PC-9 (cell line): ENCODE data around the gene SLC35G6. TPM values are rescaled to one million over a fixed set of nuclear protein-coding genes. Genes with fewer than 3 reads are reported as not detected.

Source experiments
- BruUV-seq: library from RNA; stranded (reverse); fragments of 400-500 nt; replicated peaks from 2 replicates; lab custom pipeline; 2021; lab: Mats Ljungman, UMichigan
- CTCF ChIA-PET: fragments of 300-600 bp; sonication (Branson Sonifier 250); formaldehyde crosslinking; loops from one replicate; lab custom pipeline; 2022; ENCODE audit warnings: antibody characterized with exemption; lab: Charles Lee
- POLR2A ChIA-PET: fragments of 300-600 bp; sonication (Branson Sonifier 250); formaldehyde crosslinking; loops from one replicate; lab custom pipeline; 2022; ENCODE audit warnings: antibody characterized with exemption; ENCODE audit not compliant: unreplicated experiment; lab: Charles Lee
- DNase-seq, 2 experiments: peaks; one replicate each; pipeline versions ENCODE4 v3.0.0 to v3.0.0-alpha.2; 2015 to 2022; ENCODE audit warnings: mixed read lengths in 1 of 2
- H2AFZ ChIP-seq: fragments of 200-600 bp; sonication (generic); 2 replicates; pipeline ENCODE4 v1.8.1; 2017; ENCODE audit warnings: antibody characterized with exemption
- H3F3A ChIP-seq: fragments of 200-600 bp; sonication (generic); 2 replicates; pipeline ENCODE4 v1.8.1; 2017; ENCODE audit warnings: antibody characterized with exemption, mild to moderate bottlenecking, low read depth; ENCODE audit not compliant: insufficient read depth
- H3K27ac ChIP-seq: fragments of 200-600 bp; sonication (generic); 2 replicates; pipeline ENCODE4 v1.6.1; 2016; ENCODE audit warnings: mixed run types
- H3K27me3 ChIP-seq: fragments of 200-600 bp; sonication (generic); 2 replicates; pipeline ENCODE4 v1.6.1; 2016; ENCODE audit warnings: low read depth, mixed run types; ENCODE audit not compliant: insufficient read depth
- H3K36me3 ChIP-seq: fragments of 200-600 bp; sonication (generic); 2 replicates; pipeline ENCODE4 v1.6.1; 2016; ENCODE audit warnings: low read depth, mixed run types
- H3K4me1 ChIP-seq: fragments of 200-600 bp; sonication (generic); replicated peaks from 2 replicates; pipeline ENCODE4 v1.6.1; 2016; ENCODE audit warnings: mixed run types; ENCODE audit not compliant: insufficient read depth
- H3K4me2 ChIP-seq: fragments of 200-600 bp; sonication (generic); 2 replicates; pipeline ENCODE4 v1.6.1; 2017; ENCODE audit warnings: mixed run types
- H3K4me3 ChIP-seq: fragments of 200-600 bp; sonication (generic); 2 replicates; pipeline ENCODE4 v1.6.1; 2016; ENCODE audit warnings: mixed run types
- H3K79me2 ChIP-seq: fragments of 200-600 bp; sonication (generic); 2 replicates; pipeline ENCODE4 v1.6.1; 2017; ENCODE audit warnings: low read depth, mixed run types
- H3K9me2 ChIP-seq: fragments of 200-600 bp; sonication (generic); 2 replicates; pipeline ENCODE4 v1.8.1; 2017; ENCODE audit warnings: mild to moderate bottlenecking; ENCODE audit not compliant: insufficient read depth
- H3K9me3 ChIP-seq: fragments of 200-600 bp; sonication (generic); 2 replicates; pipeline ENCODE4 v1.8.1; 2016; ENCODE audit warnings: low read depth; ENCODE audit not compliant: insufficient read depth
- H4K20me1 ChIP-seq: fragments of 200-600 bp; sonication (generic); 2 replicates; pipeline ENCODE4 v1.8.1; 2017; ENCODE audit not compliant: insufficient read depth
- CTCF ChIP-seq: fragments of 200-600 bp; sonication (generic); conservative IDR thresholded peaks from 2 replicates; pipeline ENCODE4 v1.6.1; 2017; ENCODE audit warnings: mixed run types, antibody characterized with exemption, mild to moderate bottlenecking, moderate library complexity
- EZH2 ChIP-seq: fragments of 200-600 bp; sonication (generic); IDR thresholded peaks from 2 replicates; pipeline ENCODE4 v1.8.0; 2017; ENCODE audit warnings: antibody characterized with exemption, low read depth
- intact Hi-C: fragments of 100-400 bp; cut with micrococcal nuclease; formaldehyde crosslinking; loops from one replicate; pipeline ENCODE4 v1.10.0; 2022; ENCODE audit not compliant: unreplicated experiment
- total RNA-seq: library from RNA; stranded (reverse); gene quantifications from 2 replicates; pipeline ENCODE4 v1.2.3, GENCODE V29; 2021

SLC35G6 gene
- total RNA-seq, 1 experiment from 2014 or later, result not detected

GRCh38 chr17:7512105-7512504, 30.9 kb downstream of the SLC35G6 start:
- H3K79me2 ChIP-seq, result no peaks in the 10 kb centered on the region
- no TSS peak for BruUV-seq
- no peak overlapping the region for H3K27ac ChIP-seq
- H3K4me1 ChIP-seq, result no peaks in the 10 kb centered on the region
- intact Hi-C loops, result loop anchor here (5.0 kb wide), 1 partner anchor 175 kb away; the partner anchor contains the start of genes TP53 and WRAP53
- no peaks in the 10 kb centered on the region for H3K9me3 ChIP-seq
- no peak overlapping the region for H3K4me2 ChIP-seq
- CTCF ChIA-PET, result no interaction called here
- no peaks in the 10 kb centered on the region for H3K9me2 ChIP-seq
- H2AFZ ChIP-seq, result no peak overlapping the region
- no peak overlapping the region for H3K4me3 ChIP-seq
- TF ChIP-seq EZH2 (no peak), CTCF (no peak)
- DNase-seq, result no peak
- POLR2A ChIA-PET, result no interaction called here
- no peaks in the 10 kb centered on the region for H4K20me1 ChIP-seq
- H3F3A ChIP-seq, result peaks cover 7% of the 10 kb centered on the region; the same call in 1 of the 2 replicates
- H3K36me3 ChIP-seq, result no peaks in the 10 kb centered on the region
- no peaks in the 10 kb centered on the region for H3K27me3 ChIP-seq

GRCh38 chr17:7512824-7513540, 31.7 kb downstream of the SLC35G6 start:
- Histone ChIP-seq H3F3A (peaks cover 7% of the 10 kb centered on the region; the same call in 1 of the 2 replicates), H3K36me3 (no peaks in the 10 kb centered on the region), H2AFZ (no peak overlapping the region), H3K27me3 (no peaks in the 10 kb centered on the region), H3K27ac (no peak overlapping the region), H4K20me1 (no peaks in the 10 kb centered on the region), H3K4me2 (no peak overlapping the region), H3K9me3 (no peaks in the 10 kb centered on the region), H3K79me2 (no peaks in the 10 kb centered on the region), H3K4me1 (no peaks in the 10 kb centered on the region), H3K9me2 (no peaks in the 10 kb centered on the region), H3K4me3 (no peak overlapping the region)
- DNase-seq, result no peak
- intact Hi-C loops, result loop anchor here (5.0 kb wide), 1 partner anchor 174 kb away; the partner anchor contains the start of genes TP53 and WRAP53
- no peak for TF ChIP-seq CTCF
- no peak for TF ChIP-seq EZH2
- BruUV-seq, result no TSS peak
- POLR2A ChIA-PET, result interaction anchor here (0.5 to 0.6 kb wide), 2 partner anchors 28 to 102 kb away, joined by 3 to 15 read pairs; partner anchors contain the start of gene FXR2
- CTCF ChIA-PET, result interaction anchor here (0.6 kb wide), 2 partner anchors 76 to 267 kb away, joined by 3 to 5 read pairs; no protein-coding TSS in a partner anchor

GRCh38 chr17:7513850-7514419, 32.7 kb downstream of the SLC35G6 start:
- Histone ChIP-seq H4K20me1 (no peaks in the 10 kb centered on the region), H3F3A (peaks cover 7% of the 10 kb centered on the region; the same call in 1 of the 2 replicates), H3K9me2 (no peaks in the 10 kb centered on the region), H3K27ac (no peak overlapping the region), H3K36me3 (no peaks in the 10 kb centered on the region), H3K27me3 (no peaks in the 10 kb centered on the region), H2AFZ (no peak overlapping the region), H3K9me3 (no peaks in the 10 kb centered on the region), H3K4me2 (no peak overlapping the region), H3K4me1 (no peaks in the 10 kb centered on the region), H3K4me3 (no peak overlapping the region), H3K79me2 (no peaks in the 10 kb centered on the region)
- no peak for DNase-seq
- intact Hi-C loops, result loop anchor here (1.0 to 5.0 kb wide), 3 partner anchors 47 to 173 kb away; partner anchors contain the start of genes SENP3, TP53 and WRAP53
- ChIA-PET POLR2A (interaction anchor here (0.6 kb wide), 1 partner anchor 61 kb away, joined by 8 read pairs; no protein-coding TSS in a partner anchor), CTCF (interaction anchor here (0.6 to 2.9 kb wide), 4 partner anchors 43 to 114 kb away, joined by 3 to 22 read pairs (median 3); no protein-coding TSS in a partner anchor)
- no peak for TF ChIP-seq EZH2
- TF ChIP-seq CTCF, result no peak
- BruUV-seq, result no TSS peak
